AG09309 (cell line): ENCODE data around the gene ENPP3.

Experiments
- DNase-seq: peaks from one replicate; pipeline ENCODE4 v3.0.0-alpha.2; 2010; ENCODE audit warnings: low read depth
- H3K4me3 ChIP-seq: 2 replicates; pipeline ENCODE4 v1.5.1; 2011; ENCODE audit warnings: mild to moderate bottlenecking, low read depth, low read length, moderate library complexity; ENCODE audit not compliant: control insufficient read depth
- CTCF ChIP-seq: IDR thresholded peaks from 2 replicates; pipeline ENCODE4 v1.5.1; 2011; ENCODE audit warnings: mild to moderate bottlenecking, low read depth, low read length, inconsistent platforms; ENCODE audit not compliant: insufficient read depth, control insufficient read depth; ENCODE audit errors: missing control alignments

ENPP3 gene

DNA sequence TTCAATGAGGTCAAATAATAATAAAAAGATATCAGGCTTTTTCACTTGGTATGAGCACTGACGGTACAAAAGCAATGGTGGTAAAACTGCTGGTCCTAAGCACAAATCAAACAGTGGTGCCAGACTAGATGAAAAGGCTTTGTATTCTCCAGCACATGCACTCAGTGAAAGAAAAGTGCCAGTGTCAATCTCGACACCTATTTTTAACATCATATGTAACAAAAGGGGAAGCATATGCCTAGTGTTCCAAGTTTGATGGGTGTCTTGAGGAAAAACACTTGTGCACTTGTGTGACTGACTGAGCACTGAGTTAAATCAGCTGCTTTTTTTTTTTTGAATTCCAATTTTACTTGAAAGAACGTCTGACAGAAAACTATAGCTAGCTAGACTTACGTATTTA is 36.4 kb upstream of the ENPP3 start:
- no peak overlapping the region for H3K4me3 ChIP-seq
- TF ChIP-seq CTCF = no peak
- DNase-seq = no peak

- no peak overlapping the region for H3K4me3 ChIP-seq
- DNase-seq = peak; percentile 66
- TF ChIP-seq CTCF = no peak
Measured at GRCh38 chr6:131602781-131603312, 34.3 kb upstream of the ENPP3 start.

- DNase-seq = no peak
- TF ChIP-seq CTCF = no peak
- no peak overlapping the region for H3K4me3 ChIP-seq
Measured at GRCh38 chr6:131613296-131613925, 23.7 kb upstream of the ENPP3 start.

- H3K4me3 ChIP-seq = no peak overlapping the region
- TF ChIP-seq CTCF = no peak
- no peak for DNase-seq
Measured at GRCh38 chr6:131615275-131615674, 21.8 kb upstream of the ENPP3 start.

DNA sequence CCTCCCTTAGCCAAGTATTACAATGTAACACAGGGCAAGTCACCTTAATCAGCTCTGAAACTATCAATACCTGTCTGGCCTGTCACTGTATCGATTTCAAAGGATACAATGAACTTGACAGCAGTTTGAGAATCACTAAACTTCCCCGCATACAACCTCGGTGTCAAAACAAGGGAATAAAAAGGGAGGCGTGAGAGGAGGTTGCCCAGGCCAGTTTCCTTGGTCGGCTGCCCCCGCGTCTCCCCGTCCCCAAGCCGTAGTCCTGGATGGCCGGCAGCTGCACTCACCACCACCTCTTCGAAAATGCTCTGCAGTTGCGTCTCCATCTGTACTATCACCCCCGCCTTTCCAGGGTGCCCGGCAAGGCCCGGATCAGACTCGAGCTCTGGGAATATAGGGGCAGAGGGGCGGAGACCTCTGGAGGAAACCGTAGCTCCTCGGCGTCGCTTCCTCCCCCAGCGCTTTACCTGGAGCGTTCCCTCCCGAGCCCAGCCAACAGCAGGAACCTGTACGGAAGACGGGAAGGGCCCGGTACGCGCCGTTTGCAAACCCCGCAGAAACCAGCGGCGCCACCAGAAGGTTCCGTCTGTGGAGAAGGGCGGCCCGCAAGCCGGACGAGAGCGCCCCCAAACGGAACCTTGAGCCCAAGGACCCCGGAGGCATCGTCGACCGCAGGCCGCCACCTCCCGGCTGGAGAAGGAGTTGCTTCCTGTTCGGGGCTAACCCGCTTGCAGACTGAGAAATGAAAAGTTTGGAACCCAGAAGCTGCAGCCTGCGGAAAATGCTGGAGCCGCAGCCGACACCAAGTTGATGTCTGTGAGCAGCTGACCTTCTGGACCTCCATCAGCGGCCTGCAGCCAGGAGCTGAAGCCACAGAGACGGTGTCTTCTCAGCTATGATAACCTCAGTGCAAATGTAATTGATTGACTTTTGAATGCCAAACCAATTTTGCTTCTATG is 9.1 kb upstream of the ENPP3 start, which contains the start of gene MED23:
Gene MED23 (minus strand): TSS at position 519 of the 959 bp plus-strand sequence. CDS start 193 bp downstream, at position 326.
- peak within 1 kb of the TSS; percentile 68 for H3K4me3 ChIP-seq
- peak; percentile 99 for TF ChIP-seq CTCF
- peak; percentile 77 for DNase-seq

GRCh38 chr6:131628726-131629125 is 8.4 kb upstream of the ENPP3 start:
- no peak for DNase-seq
- H3K4me3 ChIP-seq = no peak overlapping the region
- no peak for TF ChIP-seq CTCF
